SK-N-SH (cell line): ENCODE data around the gene TMEM178A. TPM values are rescaled to one million over a fixed set of nuclear protein-coding genes. Genes with fewer than 3 reads are reported as not detected.

Experiments
- CTCF ChIA-PET: fragments of 300-600, 350-600 bp; formaldehyde crosslinking; extraction: SDS; loops from one replicate; lab custom pipeline; 2021; lab: Yijun Ruan, JAX
- POLR2A ChIA-PET: fragments of 350-600 bp; sonication (Branson Sonifier 250); formaldehyde crosslinking; extraction: SDS; loops from one replicate; lab custom pipeline; 2020; ENCODE audit warnings: antibody characterized with exemption, inconsistent platforms; lab: Yijun Ruan, JAX
- DNase-seq: peaks from one replicate; pipeline ENCODE4 v3.0.0; 2012
- H2AFZ ChIP-seq: fragments of 200-600 bp; sonication (generic); 2 replicates; pipeline ENCODE4 v1.8.1; 2016; ENCODE audit warnings: antibody characterized with exemption, mild to moderate bottlenecking, low read depth
- H3F3A ChIP-seq: fragments of 200-600 bp; sonication (generic); replicated peaks from 2 replicates; pipeline ENCODE3; 2016; ENCODE audit warnings: antibody characterized with exemption, mild to moderate bottlenecking; ENCODE audit not compliant: insufficient read depth
- H3K27ac ChIP-seq, 2 experiments: fragments of 200-500 bp in 1 of 2; fragments of 200-600 bp in 1 of 2; sonication (Bioruptor generic) in 1 of 2; sonication (generic), shearing (Covaris generic) in 1 of 2; 2 replicates each; pipeline versions ENCODE4 v1.5.1 to v1.6.1; 2014 to 2016; ENCODE audit warnings: low read depth in 2 of 2, inconsistent platforms in 1 of 2, low read length in 1 of 2, mild to moderate bottlenecking in 1 of 2, mixed read lengths in 1 of 2
- H3K27me3 ChIP-seq: fragments of 200-600 bp; sonication (generic), shearing (Covaris generic); 2 replicates; pipeline ENCODE4 v1.6.1; 2016; ENCODE audit warnings: mixed run types; ENCODE audit not compliant: insufficient read depth
- H3K36me3 ChIP-seq, 2 experiments: fragments of 200-500 bp in 1 of 2; fragments of 200-600 bp in 1 of 2; sonication (Bioruptor generic) in 1 of 2; sonication (generic) in 1 of 2; replicated peaks in 1 of 2; 2 replicates each; pipeline versions ENCODE3 to v1.5.1; 2014 to 2016; ENCODE audit warnings: low read length in 1 of 2, mild to moderate bottlenecking in 1 of 2; ENCODE audit not compliant: insufficient read depth in 2 of 2, control insufficient read depth in 1 of 2
- H3K4me1 ChIP-seq, 2 experiments: fragments of 200-500 bp in 1 of 2; fragments of 200-600 bp in 1 of 2; sonication (Bioruptor generic) in 1 of 2; sonication (generic), shearing (Covaris generic) in 1 of 2; 2 replicates each; pipeline versions ENCODE4 v1.5.1 to v1.6.1; 2014 to 2016; ENCODE audit warnings: low read depth in 1 of 2, low read length in 1 of 2, mixed run types in 1 of 2; ENCODE audit not compliant: insufficient read depth in 2 of 2, control insufficient read depth in 1 of 2
- H3K4me2 ChIP-seq: fragments of 200-600 bp; sonication (generic), shearing (Covaris generic); 2 replicates; pipeline ENCODE4 v1.6.1; 2017; ENCODE audit warnings: mixed run types
- H3K4me3 ChIP-seq, 2 experiments: fragments of 200-500 bp in 1 of 2; fragments of 200-600 bp in 1 of 2; sonication (Bioruptor generic) in 1 of 2; sonication (generic), shearing (Covaris generic) in 1 of 2; 2 replicates each; pipeline versions ENCODE4 v1.5.1 to v1.8.1; 2014 to 2016; ENCODE audit warnings: low read depth in 2 of 2, inconsistent platforms in 1 of 2, low read length in 1 of 2, mild to moderate bottlenecking in 1 of 2, mixed read lengths in 1 of 2, moderate library complexity in 1 of 2
- H3K79me2 ChIP-seq: fragments of 200-600 bp; sonication (generic); 2 replicates; pipeline ENCODE4 v1.8.1; 2017; ENCODE audit warnings: mild to moderate bottlenecking; ENCODE audit not compliant: insufficient read depth
- H3K9ac ChIP-seq: fragments of 200-600 bp; sonication (generic); 2 replicates; pipeline ENCODE4 v1.6.1; 2017; ENCODE audit warnings: mixed run types
- H3K9me2 ChIP-seq: fragments of 200-600 bp; sonication (generic); 2 replicates; pipeline ENCODE4 v1.6.1; 2017; ENCODE audit warnings: mixed run types
- H3K9me3 ChIP-seq: fragments of 200-600 bp; sonication (generic); 2 replicates; pipeline ENCODE4 v1.6.1; 2017; ENCODE audit warnings: mixed run types, mild to moderate bottlenecking, moderate library complexity
- H4K20me1 ChIP-seq: fragments of 200-600 bp; sonication (generic); 2 replicates; pipeline ENCODE4 v1.6.1; 2017; ENCODE audit warnings: mild to moderate bottlenecking, mixed run types; ENCODE audit not compliant: insufficient read depth
- ELF1 ChIP-seq: IDR thresholded peaks from 2 replicates; pipeline ENCODE4 v1.4.0; 2012
- EZH2phosphoT487 ChIP-seq: fragments of 200-600 bp; sonication (generic); IDR thresholded peaks from 2 replicates; pipeline ENCODE4 v1.6.1; 2017; ENCODE audit warnings: low read depth, mixed run types, mild to moderate bottlenecking, antibody characterized with exemption, moderate library complexity, borderline replicate concordance
- FOXJ3 ChIP-seq: sonication (generic); formaldehyde crosslinking; IDR thresholded peaks from 2 replicates; pipeline ENCODE4 v1.5.1; 2020; ENCODE audit warnings: mild to moderate bottlenecking, missing genetic modification reagents
- FOXM1 ChIP-seq: IDR thresholded peaks from 2 replicates; pipeline ENCODE4 v1.4.0; 2012; ENCODE audit warnings: low read depth, mild to moderate bottlenecking
- IRF3 ChIP-seq: fragments of 150-350 bp; IDR thresholded peaks from 2 replicates; pipeline ENCODE4 v1.6.1; 2016; ENCODE audit warnings: mild to moderate bottlenecking, low read depth, low read length
- NFIC ChIP-seq: IDR thresholded peaks from 2 replicates; pipeline ENCODE4 v1.4.0; 2012; ENCODE audit warnings: borderline replicate concordance
- NRF1 ChIP-seq: IDR thresholded peaks from 2 replicates; pipeline ENCODE4 v1.6.1; 2012; ENCODE audit warnings: low read depth, mild to moderate bottlenecking, low read length
- PBX3 ChIP-seq: IDR thresholded peaks from 2 replicates; pipeline ENCODE4; 2012
- RAD21 ChIP-seq: IDR thresholded peaks from 2 replicates; pipeline ENCODE4 v1.6.1; 2012; ENCODE audit warnings: mild to moderate bottlenecking, low read length
- RFX5 ChIP-seq: IDR thresholded peaks from 2 replicates; pipeline ENCODE4 v1.6.1; 2012; ENCODE audit warnings: mild to moderate bottlenecking, improper control_type of control experiment, low read length
- RXRA ChIP-seq: IDR thresholded peaks from 2 replicates; pipeline ENCODE4 v1.4.0; 2012; ENCODE audit warnings: low read depth, mild to moderate bottlenecking, borderline replicate concordance
- SIN3A ChIP-seq: IDR thresholded peaks from 2 replicates; pipeline ENCODE4 v1.6.1; 2012; ENCODE audit warnings: low read depth, mild to moderate bottlenecking, low read length, moderate library complexity, borderline replicate concordance
- SMC3 ChIP-seq: IDR thresholded peaks from 2 replicates; pipeline ENCODE4 v1.6.1; 2012; ENCODE audit warnings: low read depth, low read length, improper control_type of control experiment
- TAF1 ChIP-seq: IDR thresholded peaks from 2 replicates; pipeline ENCODE4 v1.6.1; 2012; ENCODE audit warnings: low read depth, mild to moderate bottlenecking, low read length, moderate library complexity, borderline replicate concordance
- TEAD4 ChIP-seq: IDR thresholded peaks from 2 replicates; pipeline ENCODE4 v1.4.0; 2012; ENCODE audit warnings: mild to moderate bottlenecking, borderline replicate concordance; ENCODE audit not compliant: insufficient read depth
- USF1 ChIP-seq: IDR thresholded peaks from 2 replicates; pipeline ENCODE4 v1.4.0; 2012; ENCODE audit warnings: low read depth, borderline replicate concordance
- USF2 ChIP-seq: fragments of 150-350 bp; IDR thresholded peaks from 2 replicates; pipeline ENCODE4 v1.6.1; 2017; ENCODE audit warnings: antibody characterized with exemption, low read length, low read depth, borderline replicate concordance
- YY1 ChIP-seq: IDR thresholded peaks from 2 replicates; pipeline ENCODE4 v1.4.0; 2012; ENCODE audit warnings: low read depth, mild to moderate bottlenecking
- ZBTB33 ChIP-seq: IDR thresholded peaks from 2 replicates; pipeline ENCODE4 v1.4.0; 2012; ENCODE audit warnings: low read depth, borderline replicate concordance
- WGBS: methylation state at CpG from one replicate; pipeline ENCODE4 v1.1.6; 2017; ENCODE audit warnings: low lambda C conversion rate; 5-methylcytosine and 5-hydroxymethylcytosine counted together
- polyA plus RNA-seq, 3 experiments: library from polyadenylated mRNA; depleted of rRNA; stranded (reverse); fragments of >200 nt; gene quantifications; 2 replicates each; pipeline ENCODE4 v1.2.3, GENCODE V29; 2012

Gene TMEM178A
- polyA plus RNA-seq, 1 of the 3 experiments (the other 2 are of a cell fraction) = 0.84 TPM

- TF ChIP-seq NFIC = no peak
- no peak for TF ChIP-seq TEAD4
- no peak for TF ChIP-seq FOXJ3 (CRISPR knock-in tag)
- no peak for TF ChIP-seq RAD21
- TF ChIP-seq, all 33 proteins: peak for 0
Measured at GRCh38 chr2:39686456-39686855, 20.7 kb downstream of the TMEM178A start (continued).

- 43% methylated on average over 2 of the region's 2 CpGs for WGBS
- CTCF ChIA-PET = interaction anchor here (0.5 to 1.9 kb wide), 4 partner anchors 9 to 1164 kb away, joined by 3 to 8 read pairs (median 4); no protein-coding TSS in a partner anchor
- no peak overlapping the region for H3K4me3 ChIP-seq
Measured at GRCh38 chr2:39688181-39688580, 22.5 kb downstream of the TMEM178A start.

More at GRCh38 chr2:39688181-39688580, 22.5 kb downstream of the TMEM178A start:
- Histone ChIP-seq H3K4me2 (no peak overlapping the region), H3K9me2 (no peaks in the 10 kb centered on the region), H4K20me1 (no peaks in the 10 kb centered on the region), H3K79me2 (no peaks in the 10 kb centered on the region), H3K9me3 (no peaks in the 10 kb centered on the region), H3K4me1 (peaks cover 0 to 4% of the 10 kb centered on the region in 2 experiments; a peak in 2 of 4 replicates), H3K9ac (no peak overlapping the region), H3F3A (no peaks in the 10 kb centered on the region), H3K27me3 (no peaks in the 10 kb centered on the region; the same call in 1 of the 2 replicates), H3K36me3 (no peaks in the 10 kb centered on the region), H2AFZ (no peak overlapping the region), H3K27ac (no peak overlapping the region)
- TF ChIP-seq ELF1 (no peak), USF2 (no peak), NRF1 (no peak), RXRA (no peak), SMC3 (no peak), IRF3 (no peak), NFIC (no peak), SIN3A (no peak), YY1 (no peak), EZH2phosphoT487 (no peak), TAF1 (no peak), USF1 (no peak), RFX5 (no peak), PBX3 (no peak), ZBTB33 (no peak), FOXM1 (no peak)
- POLR2A ChIA-PET = no interaction called here
- no peak for DNase-seq
